Fibroblast of villous mesenchyme (primary cell): ENCODE results near the gene PLD4. TPM values are rescaled to one million over a fixed set of nuclear protein-coding genes. Genes with fewer than 3 reads are reported as not detected.
"Not testable (repeated sequence)": the region's sequence is repeated elsewhere in the genome, so short reads cannot be mapped to it uniquely, and the experiment has no call there.

ENCODE experiments used
- DNase-seq: peaks from one replicate; pipeline ENCODE4 v3.0.0-alpha.2; 2010; ENCODE audit warnings: low read depth
- H3K4me3 ChIP-seq: 2 replicates; pipeline ENCODE4 v1.5.1; 2011; ENCODE audit warnings: low read depth, mild to moderate bottlenecking, low read length
- total RNA-seq: library from RNA; depleted of rRNA; stranded (reverse); fragments of >200 nt; gene quantifications from 2 replicates; pipeline ENCODE4 v1.2.3, GENCODE V29; 2012
- TF ChIP-seq, protein P1 (sequence below): IDR thresholded peaks from 2 replicates; pipeline ENCODE4 v1.5.1; 2012; ENCODE audit warnings: low read depth, mild to moderate bottlenecking, low read length; ENCODE audit not compliant: insufficient read depth

Gene PLD4
- total RNA-seq, 1 donor: not detected

DNA sequence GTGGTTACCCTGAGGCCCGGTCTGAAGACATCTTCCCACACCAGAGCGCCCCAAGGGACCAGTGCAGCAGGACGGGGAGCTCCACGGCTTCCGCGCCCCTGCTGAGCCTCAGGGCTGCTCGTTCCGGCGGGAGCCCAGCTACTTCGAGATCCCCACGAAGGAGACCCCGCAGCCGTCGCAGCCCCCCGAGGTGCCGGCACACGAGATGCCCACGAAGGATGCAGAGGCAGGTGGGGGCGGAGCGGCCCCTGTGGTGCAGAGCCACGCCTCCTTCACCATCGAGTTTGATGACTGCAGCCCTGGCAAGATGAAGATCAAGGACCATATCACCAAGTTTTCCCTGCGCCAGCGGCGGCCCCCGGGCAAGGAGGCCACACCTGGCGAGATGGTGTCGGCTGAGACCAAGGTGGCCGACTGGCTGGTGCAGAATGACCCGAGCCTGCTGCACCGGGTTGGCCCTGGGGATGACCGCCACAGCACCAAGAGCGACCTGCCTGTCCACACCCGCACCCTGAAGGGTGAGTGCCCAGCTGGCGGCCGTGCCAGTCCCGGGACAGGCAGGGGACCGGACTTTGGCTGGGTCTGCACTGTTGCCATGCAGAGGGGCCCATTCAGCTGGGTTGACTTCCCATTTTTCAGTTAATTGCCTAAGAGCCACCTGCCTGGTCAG is 41.6 kb upstream of the PLD4 start:
- H3K4me3 ChIP-seq: no peak overlapping the region
- no peak for DNase-seq
- TF ChIP-seq, protein P1, sequence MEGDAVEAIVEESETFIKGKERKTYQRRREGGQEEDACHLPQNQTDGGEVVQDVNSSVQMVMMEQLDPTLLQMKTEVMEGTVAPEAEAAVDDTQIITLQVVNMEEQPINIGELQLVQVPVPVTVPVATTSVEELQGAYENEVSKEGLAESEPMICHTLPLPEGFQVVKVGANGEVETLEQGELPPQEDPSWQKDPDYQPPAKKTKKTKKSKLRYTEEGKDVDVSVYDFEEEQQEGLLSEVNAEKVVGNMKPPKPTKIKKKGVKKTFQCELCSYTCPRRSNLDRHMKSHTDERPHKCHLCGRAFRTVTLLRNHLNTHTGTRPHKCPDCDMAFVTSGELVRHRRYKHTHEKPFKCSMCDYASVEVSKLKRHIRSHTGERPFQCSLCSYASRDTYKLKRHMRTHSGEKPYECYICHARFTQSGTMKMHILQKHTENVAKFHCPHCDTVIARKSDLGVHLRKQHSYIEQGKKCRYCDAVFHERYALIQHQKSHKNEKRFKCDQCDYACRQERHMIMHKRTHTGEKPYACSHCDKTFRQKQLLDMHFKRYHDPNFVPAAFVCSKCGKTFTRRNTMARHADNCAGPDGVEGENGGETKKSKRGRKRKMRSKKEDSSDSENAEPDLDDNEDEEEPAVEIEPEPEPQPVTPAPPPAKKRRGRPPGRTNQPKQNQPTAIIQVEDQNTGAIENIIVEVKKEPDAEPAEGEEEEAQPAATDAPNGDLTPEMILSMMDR: no peak

DNA sequence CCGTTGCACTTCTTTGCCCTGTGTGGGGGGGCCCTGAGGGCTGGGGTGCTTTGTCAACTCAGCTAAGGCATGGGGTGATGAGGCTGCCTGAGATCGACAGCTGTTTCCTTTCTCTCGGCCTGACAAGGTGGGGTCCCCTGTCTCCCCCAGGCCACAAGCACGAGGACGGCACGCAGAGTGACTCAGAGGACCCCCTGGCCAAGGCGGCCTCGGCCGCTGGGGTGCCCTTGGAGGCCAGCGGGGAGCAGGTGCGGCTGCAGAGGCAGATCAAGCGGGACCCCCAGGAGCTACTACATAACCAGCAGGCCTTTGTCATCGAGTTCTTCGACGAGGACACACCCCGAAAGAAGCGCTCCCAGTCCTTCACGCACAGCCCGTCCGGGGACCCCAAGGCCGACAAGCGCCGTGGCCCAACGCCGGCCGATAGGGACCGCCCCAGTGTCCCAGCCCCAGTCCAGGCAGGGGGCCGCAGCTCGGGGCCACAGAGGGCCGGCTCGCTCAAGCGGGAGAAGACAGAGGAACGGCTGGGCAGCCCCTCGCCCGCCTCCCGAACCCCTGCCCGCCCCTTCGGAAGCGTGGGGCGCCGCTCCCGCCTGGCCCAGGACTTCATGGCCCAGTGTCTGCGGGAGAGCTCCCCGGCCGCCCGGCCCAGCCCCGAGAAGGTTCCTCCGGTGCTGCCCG is 40.9 kb upstream of the PLD4 start:
- no peak for DNase-seq
- TF ChIP-seq, protein P1: no peak
- H3K4me3 ChIP-seq: no peak overlapping the region

DNA sequence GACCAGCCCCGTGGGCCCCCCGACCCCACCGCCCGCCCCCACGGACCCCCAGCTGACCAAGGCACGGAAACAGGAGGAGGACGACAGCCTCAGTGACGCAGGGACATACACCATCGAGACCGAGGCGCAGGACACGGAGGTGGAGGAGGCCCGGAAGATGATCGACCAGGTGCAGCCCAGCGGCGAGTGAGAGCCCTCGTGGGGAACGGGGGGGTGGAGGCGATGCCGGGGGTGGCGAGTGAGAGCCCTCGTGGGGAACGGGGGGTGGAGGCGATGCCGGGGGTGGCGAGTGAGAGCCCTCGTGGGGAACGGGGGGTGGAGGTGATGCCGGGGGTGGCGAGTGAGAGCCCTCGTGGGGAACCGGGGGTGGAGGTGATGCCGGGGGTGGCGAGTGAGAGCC is 40.3 kb upstream of the PLD4 start:
- DNase-seq, H3K4me3 ChIP-seq: not testable (repeated sequence)

DNA sequence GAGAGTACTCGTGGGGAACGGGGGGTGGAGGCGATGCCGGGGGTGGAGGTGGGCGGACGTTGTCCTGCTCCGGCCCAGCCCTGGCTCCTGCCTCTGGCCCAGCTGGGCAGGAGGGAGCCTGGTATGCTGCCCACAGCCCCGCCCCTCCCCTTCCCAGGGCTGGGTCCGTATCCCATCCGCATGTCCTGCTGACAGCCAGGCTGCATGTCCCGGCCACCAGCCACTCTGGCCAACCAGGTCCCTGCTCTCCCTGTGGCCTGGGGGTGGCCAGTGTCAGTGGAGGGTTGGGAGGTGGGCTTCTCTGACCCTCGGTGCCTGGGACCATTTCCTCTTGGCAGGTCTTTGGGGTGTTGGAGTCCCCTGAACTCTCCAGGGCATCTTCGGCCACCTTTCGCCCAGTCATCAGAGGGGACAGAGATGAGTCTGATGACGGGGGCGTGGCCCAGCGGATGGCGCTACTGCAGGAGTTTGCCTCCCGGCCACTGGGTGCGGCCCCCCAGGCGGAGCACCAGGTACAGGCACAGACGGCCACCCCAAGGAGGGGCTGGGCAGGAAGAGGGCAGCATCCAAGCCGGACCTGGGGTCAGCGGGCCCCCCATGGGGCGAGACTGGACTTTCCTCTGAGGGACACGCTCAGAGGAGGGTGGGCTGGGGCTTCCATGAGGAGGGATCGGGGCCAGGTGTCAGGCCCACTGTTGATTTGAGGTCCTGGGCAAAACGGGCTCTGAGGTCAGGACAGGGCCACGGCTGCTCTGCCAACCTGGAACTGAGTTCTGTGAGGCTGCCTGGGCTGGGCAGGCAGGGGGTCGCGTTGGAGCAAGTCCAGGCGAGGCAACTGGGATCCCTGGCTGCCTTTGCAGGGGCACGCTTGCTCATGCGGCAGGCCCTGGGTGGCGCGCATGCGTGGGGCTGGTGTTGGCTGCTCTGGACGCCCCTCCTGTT is 39.4 kb upstream of the PLD4 start:
- no peak for DNase-seq
- no peak overlapping the region for H3K4me3 ChIP-seq
- TF ChIP-seq, protein P1: no peak

DNA sequence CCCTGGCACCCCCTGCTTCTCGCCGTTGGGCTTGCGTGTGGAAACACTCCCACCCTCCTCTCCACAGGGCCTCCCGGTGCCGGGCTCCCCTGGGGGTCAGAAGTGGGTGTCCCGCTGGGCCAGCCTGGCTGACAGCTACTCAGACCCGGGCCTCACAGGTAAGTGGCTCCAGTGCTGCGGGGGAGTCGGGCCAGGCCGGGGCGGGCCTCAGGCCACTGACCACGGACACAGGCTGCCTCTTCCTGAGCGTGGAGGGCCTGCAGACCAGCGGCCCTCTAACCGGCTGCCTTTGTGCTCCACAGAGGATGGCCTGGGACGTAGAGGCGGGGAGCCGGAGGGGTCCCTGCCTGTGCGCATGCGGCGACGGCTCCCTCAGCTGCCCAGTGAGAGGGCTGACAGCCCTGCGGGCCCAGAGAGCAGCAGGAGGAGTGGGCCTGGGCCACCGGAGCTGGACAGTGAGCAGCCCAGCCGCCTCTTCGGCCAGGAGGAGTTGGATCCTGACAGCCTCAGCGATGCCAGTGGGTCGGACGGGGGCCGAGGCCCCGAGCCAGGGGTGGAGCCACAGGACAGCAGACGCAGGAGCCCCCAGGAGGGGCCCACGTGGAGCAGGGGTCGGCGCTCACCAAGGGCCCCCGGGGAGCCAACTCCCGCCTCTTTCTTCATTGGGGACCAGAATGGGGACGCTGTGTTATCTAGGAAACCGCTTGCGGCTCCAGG is 38.5 kb upstream of the PLD4 start:
- no peak for DNase-seq
- TF ChIP-seq, protein P1: no peak
- no peak overlapping the region for H3K4me3 ChIP-seq

DNA sequence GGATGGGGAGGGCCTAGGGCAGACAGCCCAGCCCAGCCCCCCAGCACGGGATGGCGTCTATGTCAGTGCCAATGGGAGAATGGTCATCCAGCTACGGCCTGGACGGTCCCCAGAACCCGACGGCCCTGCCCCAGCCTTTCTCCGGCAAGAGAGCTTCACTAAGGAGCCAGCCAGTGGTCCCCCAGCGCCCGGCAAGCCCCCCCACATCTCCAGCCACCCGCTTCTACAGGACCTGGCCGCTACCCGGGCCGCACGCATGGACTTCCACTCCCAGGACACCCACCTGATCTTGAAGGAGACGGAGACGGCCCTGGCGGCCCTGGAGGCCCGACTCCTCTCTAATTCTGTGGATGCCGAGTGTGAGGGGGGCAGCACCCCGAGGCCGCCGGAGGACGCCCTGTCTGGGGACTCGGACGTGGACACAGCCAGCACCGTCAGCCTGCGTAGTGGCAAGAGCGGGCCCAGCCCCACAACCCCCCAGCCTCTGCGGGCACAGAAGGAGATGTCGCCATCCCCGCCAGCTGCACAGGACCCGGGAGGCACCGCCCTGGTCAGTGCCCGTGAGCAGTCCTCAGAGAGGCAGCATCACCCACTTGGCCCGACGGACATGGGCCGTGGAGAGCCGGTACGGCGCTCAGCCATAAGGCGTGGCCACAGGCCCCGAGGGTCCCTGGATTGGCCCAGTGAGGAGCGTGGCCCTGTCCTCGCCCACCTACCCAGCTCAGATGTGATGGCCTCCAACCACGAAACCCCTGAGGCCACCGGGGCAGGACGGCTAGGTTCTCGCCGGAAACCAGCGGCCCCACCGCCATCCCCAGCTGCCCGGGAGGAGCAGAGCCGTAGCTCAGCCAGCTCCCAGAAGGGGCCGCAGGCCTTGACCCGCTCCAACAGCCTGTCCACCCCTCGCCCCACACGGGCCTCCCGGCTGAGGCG is 37.7 kb upstream of the PLD4 start:
- TF ChIP-seq, protein P1: no peak

More for the DNA sequence above, 37.7 kb upstream of the PLD4 start:
- no peak for DNase-seq
- H3K4me3 ChIP-seq: no peak overlapping the region
